ENCODE results near the gene CAMK1G. TPM values are rescaled to one million over a fixed set of nuclear protein-coding genes. Genes with fewer than 3 reads are reported as not detected.

Gene CAMK1G
- total RNA-seq, 1 experiment from 2014 or later = not detected

DNA sequence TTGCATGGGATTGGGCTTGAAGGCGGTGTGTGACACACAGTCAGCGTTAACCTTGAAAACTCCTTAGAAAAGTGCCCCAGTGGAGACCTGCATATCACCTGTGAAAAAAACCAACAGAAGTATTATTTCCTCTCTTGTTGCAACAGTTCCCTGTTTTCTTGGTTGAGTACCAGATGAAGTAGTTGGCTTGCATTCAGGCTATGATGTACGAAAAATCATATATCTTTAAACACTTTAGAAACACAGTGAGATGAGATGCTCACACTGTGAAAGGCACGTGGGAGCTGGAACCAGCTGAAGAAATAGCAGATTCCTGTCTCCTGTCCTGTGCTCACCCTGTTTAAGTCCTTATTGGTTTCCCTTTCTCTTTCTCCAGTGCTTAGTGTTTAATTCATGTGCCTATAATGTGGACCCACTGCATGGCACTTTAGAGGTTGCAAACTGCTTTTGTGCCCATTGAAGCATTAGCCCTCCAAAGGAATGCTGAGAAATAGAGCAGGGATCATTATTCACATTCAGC is 2.8 kb downstream of the CAMK1G start:
- Histone ChIP-seq H3K4me2 (ENCODE audit: low read length) (no peak overlapping the region), H3K79me2 (ENCODE audit: insufficient read depth, low read length) (no peaks in the 10 kb centered on the region), H3K36me3 (ENCODE audit: control insufficient read depth in 1 of 2, insufficient read depth in 2 of 2, low read length in 2 of 2) (no peaks in the 10 kb centered on the region), H3K27ac (ENCODE audit: low read depth, low read length) (no peak overlapping the region), H4K20me1 (ENCODE audit: insufficient read depth) (no peaks in the 10 kb centered on the region), H3K27me3 (ENCODE audit: insufficient read depth, low read length) (no peaks in the 10 kb centered on the region; the same call in 1 of the 2 replicates), H3K9me3 (ENCODE audit: control insufficient read depth in 1 of 2, insufficient read depth in 1 of 2, low read depth in 1 of 2, low read length in 2 of 2) (no peaks in the 10 kb centered on the region), H3K4me3 (replicated peaks in 1 of 2; ENCODE audit: low read depth in 1 of 2, low read length in 2 of 2) (no peak overlapping the region), H2AFZ (ENCODE audit: low read depth, low read length, poor library complexity, severe bottlenecking) (no peak overlapping the region), H3K9me2 (ENCODE audit: insufficient read depth) (no peaks in the 10 kb centered on the region), H3K9ac (ENCODE audit: low read length) (no peak overlapping the region), H3K4me1 (ENCODE audit: control insufficient read depth in 1 of 2, insufficient read depth in 2 of 2, low read length in 2 of 2) (peaks cover 6 to 12% of the 10 kb centered on the region in 2 experiments; a peak in 3 of 4 replicates)
- POLR2A ChIA-PET = no interaction called here
- no peak for TF ChIP-seq SP1 (IDR thresholded peaks at IDR 0.05; ENCODE audit: low read depth)
- no peak for TF ChIP-seq POLR2AphosphoS5 (IDR thresholded peaks at IDR 0.05; ENCODE audit: low read depth, low read length)
- no peak for TF ChIP-seq RAD21 (IDR thresholded peaks at IDR 0.05; ENCODE audit: low read depth)
- TF ChIP-seq POLR2A (IDR thresholded peaks at IDR 0.05; ENCODE audit: borderline replicate concordance, extremely low read depth, insufficient read depth, insufficient read length) = no peak
- no peak for TF ChIP-seq ZFX (IDR thresholded peaks at IDR 0.05)
- TF ChIP-seq CBX3 (IDR thresholded peaks at IDR 0.05; ENCODE audit: low read depth) = no peak
- no peak for TF ChIP-seq ZNF274 (IDR thresholded peaks at IDR 0.05; ENCODE audit: low read depth, low read length)
- TF ChIP-seq YY1 (IDR thresholded peaks at IDR 0.05; ENCODE audit: extremely low read depth, insufficient replicate concordance, low read depth, low read length) = no peak
- TF ChIP-seq, protein P1, sequence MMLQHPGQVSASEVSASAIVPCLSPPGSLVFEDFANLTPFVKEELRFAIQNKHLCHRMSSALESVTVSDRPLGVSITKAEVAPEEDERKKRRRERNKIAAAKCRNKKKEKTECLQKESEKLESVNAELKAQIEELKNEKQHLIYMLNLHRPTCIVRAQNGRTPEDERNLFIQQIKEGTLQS (IDR thresholded peaks at IDR 0.05) = no peak
- no peak for TF ChIP-seq EGR1 (IDR thresholded peaks at IDR 0.05; ENCODE audit: low read depth)
- TF ChIP-seq, protein P2, sequence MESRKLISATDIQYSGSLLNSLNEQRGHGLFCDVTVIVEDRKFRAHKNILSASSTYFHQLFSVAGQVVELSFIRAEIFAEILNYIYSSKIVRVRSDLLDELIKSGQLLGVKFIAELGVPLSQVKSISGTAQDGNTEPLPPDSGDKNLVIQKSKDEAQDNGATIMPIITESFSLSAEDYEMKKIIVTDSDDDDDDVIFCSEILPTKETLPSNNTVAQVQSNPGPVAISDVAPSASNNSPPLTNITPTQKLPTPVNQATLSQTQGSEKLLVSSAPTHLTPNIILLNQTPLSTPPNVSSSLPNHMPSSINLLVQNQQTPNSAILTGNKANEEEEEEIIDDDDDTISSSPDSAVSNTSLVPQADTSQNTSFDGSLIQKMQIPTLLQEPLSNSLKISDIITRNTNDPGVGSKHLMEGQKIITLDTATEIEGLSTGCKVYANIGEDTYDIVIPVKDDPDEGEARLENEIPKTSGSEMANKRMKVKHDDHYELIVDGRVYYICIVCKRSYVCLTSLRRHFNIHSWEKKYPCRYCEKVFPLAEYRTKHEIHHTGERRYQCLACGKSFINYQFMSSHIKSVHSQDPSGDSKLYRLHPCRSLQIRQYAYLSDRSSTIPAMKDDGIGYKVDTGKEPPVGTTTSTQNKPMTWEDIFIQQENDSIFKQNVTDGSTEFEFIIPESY (IDR thresholded peaks at IDR 0.05; ENCODE audit: extremely low read depth, insufficient replicate concordance, low read length) = no peak
- CTCF ChIA-PET = no interaction called here
- BruUV-seq (replicated peaks) = no TSS peak
- RAD21 ChIA-PET (ENCODE audit: low non-redundant PET in 1 of 2, low total read pairs in 2 of 2, uncharacterized antibody in 2 of 2, unreplicated experiment in 2 of 2) = no interaction called here
- ATAC-seq (no peak), DNase-seq (ENCODE audit: low read depth, low spot score) (no peak)
- intact Hi-C loops (cut with micrococcal nuclease) = no loop called here
